C4-2B (cell line): Measurements from ENCODE around the gene KCNMB2.

Experiments used
- CTCF ChIP-seq: fragments of 450-650 bp; conservative IDR thresholded peaks from 2 replicates; pipeline ENCODE4 v1.5.1; 2017; ENCODE audit warnings: mild to moderate bottlenecking
- ZFX ChIP-seq: fragments of 450-650 bp; IDR thresholded peaks from 2 replicates; pipeline ENCODE4 v1.6.1; 2017

- TF ChIP-seq CTCF (no peak), ZFX (no peak)
Measured at GRCh38 chr3:178618896-178619295, 82.7 kb downstream of the KCNMB2 start.
